Right lobe of liver (tissue), 6 donors: ENCODE data around the gene DIP2C. TPM values are rescaled to one million over a fixed set of nuclear protein-coding genes. Genes with fewer than 3 reads are reported as not detected.

Experiments used
- ATAC-seq, 4 donors: fragments of 200-7000 bp; cut with Tn5 transposase; one replicate each; pipeline ENCODE4 v1.9.1; 2020; ENCODE audit warnings: mild to moderate bottlenecking in 4 of 4, moderate library complexity in 4 of 4
- DNase-seq, 3 donors: peaks; one replicate each; pipeline ENCODE4 v3.0.0-alpha.2; 2020
- H3K27ac ChIP-seq, 3 donors: fragments of 200-600 bp; one replicate each; pipeline ENCODE4 v1.8.0; 2022
- H3K27me3 ChIP-seq, 2 donors: fragments of 200-600 bp; one replicate each; pipeline ENCODE4 v1.8.0; 2022
- H3K36me3 ChIP-seq, 4 donors: fragments of 200-600 bp; sonication (generic) in 1 of 4; one replicate each; pipeline versions ENCODE4 v1.5.1 to v1.8.0; 2017 to 2022; ENCODE audit warnings: control low read depth in 1 of 4
- H3K4me1 ChIP-seq, 4 donors: fragments of 200-600 bp; sonication (generic) in 1 of 4; one replicate each; pipeline versions ENCODE4 v1.5.1 to v1.8.0; 2017 to 2022; ENCODE audit warnings: control low read depth in 1 of 4
- H3K4me3 ChIP-seq, 3 donors: fragments of 200-600 bp; one replicate each; pipeline ENCODE4 v1.8.0; 2022
- H3K9me3 ChIP-seq, 4 donors: fragments of 200-600 bp; sonication (generic) in 1 of 4; one replicate each; pipeline versions ENCODE4 v1.5.1 to v1.8.0; 2017 to 2022; ENCODE audit warnings: control low read depth in 1 of 4
- POLR2A ChIP-seq: fragments of 450-650 bp; IDR thresholded peaks from one replicate; pipeline ENCODE4 v1.6.1; 2017; ENCODE audit warnings: antibody characterized with exemption, mild to moderate bottlenecking
- WGBS: methylation state at CpG from one replicate; pipeline ENCODE4 v1.1.6; 2018; ENCODE audit warnings: low coverage, low lambda C conversion rate; ENCODE audit not compliant: insufficient coverage; ENCODE audit errors: missing lambda C conversion rate; 5-methylcytosine and 5-hydroxymethylcytosine counted together
- intact Hi-C, 2 donors: fragments of 100-400 bp; cut with DNase I; formaldehyde crosslinking; loops; one replicate each; pipeline versions ENCODE4 v1.11.2 to v1.14.1; 2022
- total RNA-seq, 6 experiments: library from RNA; depleted of rRNA in 2 of 6; stranded (reverse); fragments of >200 nt in 2 of 6; fragmentation: NEBNext Ultra II Directional in 3 of 6; extraction: Animal tissue kit (Norgen Biotek cat#: 25700) in 3 of 6; gene quantifications; one replicate each; pipeline versions ENCODE4 v1.1.0 to v1.2.4, GENCODE V29; 2016 to 2023
- TF ChIP-seq, protein P1 (sequence below), 4 donors: fragments of 200-600 bp in 3 of 4; fragments of 450-650 bp in 1 of 4; IDR thresholded peaks; one replicate each; pipeline versions ENCODE4 v1.5.1 to v1.8.0; 2016 to 2022; ENCODE audit warnings: antibody characterized with exemption in 4 of 4, mild to moderate bottlenecking in 2 of 4
- donor health status: DM: no; HTN: yes; CAD: no.
- donor health status: DM: no; HTN: no; CAD: no.
- donor health status: DM: no; HTN: no; CAD: no.
- donor health status: DM: no; HTN: yes; CAD: no.
- donor health status: DM: no; HTN: yes; CAD: no.

The DIP2C gene
- total RNA-seq, 6 experiments from 2014 or later, result 8.0 to 13.5 (median 11.7) TPM

GRCh38 chr10:521261-522250, 167.9 kb downstream of the DIP2C start:
- DNase-seq (peak in 1 of 3 donors; percentile 37), ATAC-seq (peak in 1 of 4 donors; percentile 22)
- Histone ChIP-seq H3K9me3 (no peaks in the 10 kb centered on the region), H3K4me1 (no peaks in the 10 kb centered on the region), H3K4me3 (no peak overlapping the region), H3K27ac (no peak overlapping the region), H3K27me3 (no peaks in the 10 kb centered on the region), H3K36me3 (no peaks in the 10 kb centered on the region)
- intact Hi-C loops, result no loop called here
- TF ChIP-seq, protein P1, sequence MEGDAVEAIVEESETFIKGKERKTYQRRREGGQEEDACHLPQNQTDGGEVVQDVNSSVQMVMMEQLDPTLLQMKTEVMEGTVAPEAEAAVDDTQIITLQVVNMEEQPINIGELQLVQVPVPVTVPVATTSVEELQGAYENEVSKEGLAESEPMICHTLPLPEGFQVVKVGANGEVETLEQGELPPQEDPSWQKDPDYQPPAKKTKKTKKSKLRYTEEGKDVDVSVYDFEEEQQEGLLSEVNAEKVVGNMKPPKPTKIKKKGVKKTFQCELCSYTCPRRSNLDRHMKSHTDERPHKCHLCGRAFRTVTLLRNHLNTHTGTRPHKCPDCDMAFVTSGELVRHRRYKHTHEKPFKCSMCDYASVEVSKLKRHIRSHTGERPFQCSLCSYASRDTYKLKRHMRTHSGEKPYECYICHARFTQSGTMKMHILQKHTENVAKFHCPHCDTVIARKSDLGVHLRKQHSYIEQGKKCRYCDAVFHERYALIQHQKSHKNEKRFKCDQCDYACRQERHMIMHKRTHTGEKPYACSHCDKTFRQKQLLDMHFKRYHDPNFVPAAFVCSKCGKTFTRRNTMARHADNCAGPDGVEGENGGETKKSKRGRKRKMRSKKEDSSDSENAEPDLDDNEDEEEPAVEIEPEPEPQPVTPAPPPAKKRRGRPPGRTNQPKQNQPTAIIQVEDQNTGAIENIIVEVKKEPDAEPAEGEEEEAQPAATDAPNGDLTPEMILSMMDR (IDR thresholded peaks at IDR 0.05), result no peak
- WGBS, result 66% methylated on average over 10 of the region's 17 CpGs

DNA sequence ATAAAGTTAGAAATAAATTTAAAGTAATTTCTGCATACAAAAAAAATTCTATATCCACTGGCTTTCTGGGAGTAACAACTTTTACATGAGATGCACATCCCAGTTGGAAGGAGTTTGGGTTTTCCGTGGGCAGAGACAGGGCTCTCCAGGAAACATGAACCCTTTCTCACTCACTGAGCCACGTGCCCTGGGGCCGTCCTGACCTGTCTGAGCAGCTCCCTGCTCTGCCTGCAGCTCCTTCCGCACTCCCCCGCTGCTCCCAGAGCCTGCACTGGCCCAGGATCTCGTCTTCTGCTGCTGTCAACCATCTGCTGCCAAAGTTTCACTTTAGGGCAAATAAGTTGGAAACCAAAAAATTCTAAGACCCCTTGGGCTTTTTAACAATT, 169.1 kb downstream of the DIP2C start:
- TF ChIP-seq, protein P1 (IDR thresholded peaks at IDR 0.05), result no peak
- no peak for TF ChIP-seq POLR2A
- 79% methylated on average over 6 of the region's 6 CpGs for WGBS
- ATAC-seq (peak in 1 of 4 donors; percentile 18), DNase-seq (peak in 1 of 3 donors; percentile 38)
- no peaks in the 10 kb centered on the region for H3K4me1 ChIP-seq
- no peak overlapping the region for H3K27ac ChIP-seq
- intact Hi-C loops, result no loop called here
- no peaks in the 10 kb centered on the region for H3K9me3 ChIP-seq
- H3K27me3 ChIP-seq, result no peaks in the 10 kb centered on the region
- H3K36me3 ChIP-seq, result no peaks in the 10 kb centered on the region
- H3K4me3 ChIP-seq, result no peak overlapping the region

DNA sequence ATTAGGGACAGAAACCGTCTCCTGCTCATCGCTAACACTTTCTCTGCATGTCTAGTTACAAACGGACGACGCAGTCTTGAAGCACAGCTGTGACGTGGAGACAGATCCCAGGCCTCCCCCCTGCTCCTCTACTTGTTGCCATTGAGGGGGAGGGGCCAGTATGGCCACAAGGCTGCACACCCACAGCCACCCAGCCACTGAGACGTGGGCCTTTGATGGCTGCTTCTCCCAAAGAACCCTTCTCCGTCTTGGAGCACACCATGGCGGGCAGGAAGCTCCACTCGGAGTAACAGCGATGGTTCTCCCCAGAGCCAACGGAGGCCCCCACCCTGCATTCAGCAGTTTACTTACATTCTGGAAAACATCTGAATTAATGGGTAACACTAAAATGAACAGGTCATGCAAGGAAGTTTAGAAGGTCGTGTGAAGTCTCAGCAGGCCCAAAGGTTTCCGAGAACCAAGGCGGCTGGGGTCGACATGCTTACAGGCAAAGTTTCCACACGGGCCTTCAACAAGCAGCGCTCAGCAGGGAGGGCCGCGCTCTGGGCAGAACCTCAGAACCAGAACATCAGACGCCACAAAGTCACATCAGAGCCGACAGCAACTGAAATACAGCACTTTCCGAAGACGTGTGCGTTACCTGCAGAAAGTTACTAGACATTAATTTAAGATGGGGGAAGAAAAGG, 169.6 kb downstream of the DIP2C start:
- no peaks in the 10 kb centered on the region for H3K36me3 ChIP-seq
- H3K9me3 ChIP-seq, result no peaks in the 10 kb centered on the region
- WGBS, result 96% methylated on average over 14 of the region's 25 CpGs
- H3K4me1 ChIP-seq, result no peaks in the 10 kb centered on the region
- no peaks in the 10 kb centered on the region for H3K27me3 ChIP-seq
- peak in 1 of 4 donors; percentile 17 for ATAC-seq
- TF ChIP-seq POLR2A, result no peak
- TF ChIP-seq, protein P1 (IDR thresholded peaks at IDR 0.05), result no peak
- intact Hi-C loops, result no loop called here
- no peak overlapping the region for H3K27ac ChIP-seq
- no peak overlapping the region for H3K4me3 ChIP-seq
- DNase-seq, result no peak

- Histone ChIP-seq H3K4me1 (peaks cover 0 to 2% (median 0%) of the 10 kb centered on the region in 4 donors), H3K27me3 (no peaks in the 10 kb centered on the region), H3K4me3 (no peak overlapping the region), H3K9me3 (no peaks in the 10 kb centered on the region), H3K36me3 (no peaks in the 10 kb centered on the region), H3K27ac (no peak overlapping the region)
- intact Hi-C loops, result no loop called here
- TF ChIP-seq, protein P1 (IDR thresholded peaks at IDR 0.05), result no peak
- TF ChIP-seq POLR2A, result no peak
- DNase-seq (no peak), ATAC-seq (no peak)
- WGBS, result 100% methylated on average over 1 of the region's 16 CpGs
Measured at GRCh38 chr10:519055-519715, 170.3 kb downstream of the DIP2C start.
